Keratinocyte (primary cell): ENCODE results near the gene CMSS1. TPM values are rescaled to one million over a fixed set of nuclear protein-coding genes. Genes with fewer than 3 reads are reported as not detected.

Experiments
- DNase-seq: peaks from one replicate; pipeline ENCODE4 v3.0.0-alpha.2; 2011; ENCODE audit warnings: low read depth, missing footprints, low spot score
- FAIRE-seq: peaks from 2 replicates; lab custom pipeline; 2011; peaks lifted over from hg19 to GRCh38; lab: Jason Lieb, UNC
- H2AFZ ChIP-seq: 2 replicates; pipeline ENCODE4 v1.6.0; 2012; ENCODE audit warnings: low read length, control low read depth, inconsistent platforms; ENCODE audit not compliant: control insufficient read depth
- H3K27ac ChIP-seq: 2 replicates; pipeline ENCODE4 v1.5.1; 2011; ENCODE audit warnings: low read length; ENCODE audit not compliant: control insufficient read depth, insufficient read depth
- H3K27me3 ChIP-seq: 3 replicates; pipeline ENCODE4 v1.6.0; 2011; ENCODE audit warnings: low read length; ENCODE audit not compliant: control insufficient read depth, insufficient read depth; ENCODE audit errors: extremely low read depth
- H3K36me3 ChIP-seq, 2 experiments: 2 replicates in 1 of 2; 3 replicates in 1 of 2; pipeline ENCODE4 v1.5.1; 2011; ENCODE audit warnings: low read length in 2 of 2, mild to moderate bottlenecking in 1 of 2; ENCODE audit not compliant: control insufficient read depth in 2 of 2, insufficient read depth in 2 of 2; ENCODE audit errors: extremely low read depth in 1 of 2
- H3K4me1 ChIP-seq: 3 replicates; pipeline ENCODE4 v1.5.1; 2011; ENCODE audit warnings: low read length; ENCODE audit not compliant: control insufficient read depth, insufficient read depth; ENCODE audit errors: extremely low read depth
- H3K4me2 ChIP-seq: 3 replicates; pipeline ENCODE4 v1.6.0; 2011; ENCODE audit warnings: low read depth, low read length; ENCODE audit not compliant: control insufficient read depth, insufficient read depth; ENCODE audit errors: extremely low read depth
- H3K4me3 ChIP-seq, 3 experiments: fragments of 200-600 bp in 1 of 3; sonication (generic) in 1 of 3; 2 replicates in 2 of 3; 3 replicates in 1 of 3; pipeline ENCODE4 v1.5.1; 2011 to 2016; ENCODE audit warnings: low read length in 3 of 3, mild to moderate bottlenecking in 3 of 3, control low read depth in 2 of 3, inconsistent platforms in 1 of 3, low read depth in 1 of 3, mixed read lengths in 1 of 3, mixed run types in 1 of 3, moderate library complexity in 1 of 3; ENCODE audit not compliant: control insufficient read depth in 2 of 3, insufficient read depth in 2 of 3; ENCODE audit errors: extremely low read depth in 1 of 3
- H3K79me2 ChIP-seq: 2 replicates; pipeline ENCODE4 v1.6.0; 2012; ENCODE audit warnings: low read length; ENCODE audit not compliant: control insufficient read depth, insufficient read depth
- H3K9ac ChIP-seq: 3 replicates; pipeline ENCODE4 v1.6.0; 2011; ENCODE audit warnings: low read length; ENCODE audit not compliant: control insufficient read depth, insufficient read depth; ENCODE audit errors: extremely low read depth
- H3K9me1 ChIP-seq: 3 replicates; pipeline ENCODE4 v1.6.0; 2011; ENCODE audit warnings: low read length; ENCODE audit not compliant: control insufficient read depth, insufficient read depth; ENCODE audit errors: extremely low read depth
- H3K9me3 ChIP-seq: 2 replicates; pipeline ENCODE4 v1.5.1; 2012; ENCODE audit warnings: low read depth, low read length; ENCODE audit not compliant: control insufficient read depth
- H4K20me1 ChIP-seq: 3 replicates; pipeline ENCODE4 v1.6.0; 2011; ENCODE audit warnings: low read length; ENCODE audit not compliant: control insufficient read depth, insufficient read depth; ENCODE audit errors: extremely low read depth
- CTCF ChIP-seq, 3 experiments: IDR thresholded peaks in 1 of 3; conservative IDR thresholded peaks in 1 of 3; optimal IDR thresholded peaks in 1 of 3; 2 replicates in 2 of 3; 3 replicates in 1 of 3; pipeline versions ENCODE3 to v1.5.1; 2011; ENCODE audit warnings: low read length in 3 of 3, mild to moderate bottlenecking in 3 of 3, moderate library complexity in 2 of 3, control low read depth in 1 of 3, inconsistent platforms in 1 of 3; ENCODE audit not compliant: insufficient read depth in 2 of 3; ENCODE audit errors: extremely low read depth in 1 of 3
- EZH2 ChIP-seq: IDR thresholded peaks from one replicate; pipeline ENCODE4 v1.6.1; 2012; ENCODE audit warnings: inconsistent platforms, mild to moderate bottlenecking, low read length, moderate library complexity
- dilution Hi-C: fragments of 300-500 bp; cut with MboI; formaldehyde crosslinking; loops from one replicate; pipeline ENCODE4 v1.7.0; 2020; ENCODE audit warnings: low sequenced_read_pairs; ENCODE audit not compliant: extremely low pct_ligation_motif_present
- polyA plus RNA-seq, 5 experiments: library from polyadenylated mRNA; depleted of rRNA in 3 of 5; stranded (reverse) in 3 of 5; stranded (forward) in 1 of 5; unstranded in 1 of 5; fragments of >200 nt; gene quantifications; 1 replicate in 1 of 5; 2 replicates in 3 of 5; 3 replicates in 1 of 5; pipeline versions ENCODE4 v1.2.1 to v1.2.3, GENCODE V29; 2011 to 2012; ENCODE audit warnings: missing spikeins in 2 of 5, low read depth in 1 of 5, low replicate concordance in 1 of 5

The CMSS1 gene
- polyA plus RNA-seq, 1 donor (not counting 4 experiments of a cell fraction or from before 2014, with no cell fraction given), result 37.2 TPM

- H4K20me1 ChIP-seq, result no peaks in the 10 kb centered on the region
- no peak overlapping the region for H3K27ac ChIP-seq
- dilution Hi-C loops, result no loop called here
- H3K4me3 ChIP-seq, result no peak overlapping the region
- peaks cover 24% of the 10 kb centered on the region for H3K79me2 ChIP-seq
- FAIRE-seq, result no peak
- no peak overlapping the region for H2AFZ ChIP-seq
- no peaks in the 10 kb centered on the region for H3K9me3 ChIP-seq
- no peaks in the 10 kb centered on the region for H3K36me3 ChIP-seq
- peaks cover 10% of the 10 kb centered on the region for H3K4me1 ChIP-seq
- no peak for TF ChIP-seq EZH2
- TF ChIP-seq CTCF (optimal IDR thresholded peaks at IDR 0.05 in 1 of 3, IDR thresholded peaks at IDR 0.05 in 1 of 3, conservative IDR thresholded peaks at IDR 0.05 in 1 of 3; ENCODE audit: extremely low read depth in 1 of 3, insufficient read depth in 2 of 3, low read length in 3 of 3), result no peak
- H3K4me2 ChIP-seq, result no peak overlapping the region
- no peaks in the 10 kb centered on the region for H3K9me1 ChIP-seq
- no peak overlapping the region for H3K9ac ChIP-seq
- H3K27me3 ChIP-seq, result no peaks in the 10 kb centered on the region
- DNase-seq, result no peak
Measured at GRCh38 chr3:99837715-99838114, 20.1 kb downstream of the CMSS1 start.

DNA sequence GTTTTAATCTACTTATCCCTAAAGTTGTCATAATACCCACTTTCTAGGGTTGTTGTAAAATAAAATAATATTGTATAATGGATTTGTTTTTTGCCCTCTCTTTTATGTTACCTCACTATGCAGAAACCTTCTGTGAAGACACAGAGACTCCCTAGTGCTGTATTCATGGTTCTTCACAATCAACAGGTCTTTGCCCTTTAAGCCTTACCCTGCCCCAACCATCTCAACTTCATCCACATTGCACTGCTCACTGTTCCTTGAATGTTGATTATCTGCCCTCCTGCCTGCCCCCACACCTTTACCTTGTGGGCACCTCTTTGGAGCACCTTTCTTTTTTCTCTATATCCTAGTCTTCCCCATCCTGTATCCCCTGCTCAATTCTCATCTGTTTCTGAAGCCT lies 21.1 kb downstream of the CMSS1 start:
- dilution Hi-C loops, result no loop called here
- TF ChIP-seq EZH2 (no peak), CTCF (optimal IDR thresholded peaks at IDR 0.05 in 1 of 3, IDR thresholded peaks at IDR 0.05 in 1 of 3, conservative IDR thresholded peaks at IDR 0.05 in 1 of 3; ENCODE audit: extremely low read depth in 1 of 3, insufficient read depth in 2 of 3, low read length in 3 of 3) (no peak)
- Histone ChIP-seq H3K27me3 (no peaks in the 10 kb centered on the region), H3K79me2 (peaks cover 22% of the 10 kb centered on the region), H3K9me3 (no peaks in the 10 kb centered on the region), H4K20me1 (no peaks in the 10 kb centered on the region), H3K27ac (no peak overlapping the region), H3K4me1 (peaks cover 10% of the 10 kb centered on the region), H3K4me3 (no peak overlapping the region), H2AFZ (no peak overlapping the region), H3K36me3 (no peaks in the 10 kb centered on the region), H3K9me1 (no peaks in the 10 kb centered on the region), H3K4me2 (no peak overlapping the region), H3K9ac (no peak overlapping the region)
- FAIRE-seq (no peak), DNase-seq (no peak)
